ENCODE measurements around the gene THRB. TPM values are rescaled to one million over a fixed set of nuclear protein-coding genes. Genes with fewer than 3 reads are reported as not detected.

The THRB gene
- total RNA-seq: 10 to 100 TPM; 10.1 to 11.8 TPM
- polyA plus RNA-seq (ENCODE audit: insufficient read length in 6 of 6): 10 to 100 TPM; 13.0 to 18.6 (median 17.4) TPM
- long read RNA-seq, donor 1: 0 reads
- long read RNA-seq, donor 2: 0 reads
- long read RNA-seq, donor 3, full-length matches to known transcripts: 2 of 2 reads
- long read RNA-seq, donor 3, partial matches to known transcripts: 0 of 2 reads
- long read RNA-seq, donor 3, other reads (novel, unspliced or antisense): 0 of 2 reads
- long read RNA-seq, donor 4: 0 reads
- long read RNA-seq, donor 5: 0 reads
- long read RNA-seq, donor 6, partial matches to known transcripts: 0 of 1 reads
- long read RNA-seq, donor 6, other reads (novel, unspliced or antisense): 0 of 1 reads
- long read RNA-seq, donor 7: 0 reads
- long read RNA-seq, donor 8: 0 reads
- long read RNA-seq, donor 9: 0 reads
- long read RNA-seq, donor 10, partial matches to known transcripts: 2 of 2 reads
- long read RNA-seq, donor 10, other reads (novel, unspliced or antisense): 0 of 2 reads
- long read RNA-seq, donor 11: 0 reads
- long read RNA-seq, donor 12: 0 reads

GRCh38 chr3:24494618-24495325, at the start of gene THRB:
Gene THRB, minus strand, starts transcription at chr3:24494850.
- Histone ChIP-seq H3K4me1 (peaks cover 2 to 14% of the 10 kb centered on the region in 2 donors), H3K9me3 (no peaks in the 10 kb centered on the region), H3K4me3 (peak within 1 kb of the TSS; percentile 59 to 62), H3K27ac (peak within 1 kb of the TSS; percentile 87 to 89), H3K27me3 (peaks cover 0 to 44% of the 10 kb centered on the region in 2 donors), H3K36me3 (no peaks in the 10 kb centered on the region)
- TF ChIP-seq CTCF (IDR thresholded peaks at IDR 0.05): peak in 1 of 2 donors; percentile 40
- ATAC-seq: peak; percentile 78
- intact Hi-C loops (cut with DNase I): loop anchor here in 1 of 2 donors (10.0 kb wide), 1 partner anchor 230 kb away; no protein-coding TSS in a partner anchor
- peak; percentile 71 to 88 (median 80) for DNase-seq

- no peak overlapping the region for H3K27ac ChIP-seq
- intact Hi-C loops (cut with DNase I): no loop called here
- H3K36me3 ChIP-seq: no peaks in the 10 kb centered on the region
- H3K27me3 ChIP-seq: no peaks in the 10 kb centered on the region
- ATAC-seq (no peak), DNase-seq (no peak)
- no peak overlapping the region for H3K4me3 ChIP-seq
- H3K9me3 ChIP-seq: no peaks in the 10 kb centered on the region
- H3K4me1 ChIP-seq: peaks cover 0 to 10% of the 10 kb centered on the region in 2 donors
- TF ChIP-seq CTCF (IDR thresholded peaks at IDR 0.05): no peak
Measured at GRCh38 chr3:24541935-24542334, 47.3 kb upstream of the THRB start.

DNA sequence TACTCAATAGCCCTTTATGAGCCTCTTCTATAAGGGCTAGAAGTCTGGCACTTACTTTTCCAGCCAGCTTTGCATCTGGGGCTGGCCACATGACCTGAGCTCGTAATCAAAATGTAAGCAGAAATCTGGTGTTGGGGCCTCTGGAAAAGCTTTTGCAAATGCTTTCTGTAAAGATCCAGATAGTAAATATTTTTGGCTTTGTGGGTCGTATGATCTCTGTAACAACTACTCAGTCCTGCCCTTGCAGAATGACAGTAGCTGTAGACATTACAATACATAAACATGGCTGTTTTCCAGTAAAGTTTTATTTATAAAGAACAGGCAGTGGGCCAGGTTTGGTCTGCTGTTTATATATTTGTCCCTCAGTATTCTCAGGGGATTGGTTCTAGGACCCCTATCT, 46.2 kb upstream of the THRB start:
- H3K27ac ChIP-seq: no peak overlapping the region
- peaks cover 0 to 4% of the 10 kb centered on the region in 2 donors for H3K4me1 ChIP-seq
- no peak overlapping the region for H3K4me3 ChIP-seq
- H3K36me3 ChIP-seq: no peaks in the 10 kb centered on the region
- H3K27me3 ChIP-seq: no peaks in the 10 kb centered on the region
- H3K9me3 ChIP-seq: no peaks in the 10 kb centered on the region
- no peak for TF ChIP-seq CTCF (IDR thresholded peaks at IDR 0.05)
- ATAC-seq (no peak), DNase-seq (peak in 1 of 4 donors; percentile 44)
- intact Hi-C loops (cut with DNase I): no loop called here

GRCh38 chr3:24539699-24540098, 45.0 kb upstream of the THRB start:
- Histone ChIP-seq H3K27ac (no peak overlapping the region), H3K4me1 (no peaks in the 10 kb centered on the region), H3K27me3 (no peaks in the 10 kb centered on the region), H3K9me3 (no peaks in the 10 kb centered on the region), H3K4me3 (no peak overlapping the region), H3K36me3 (no peaks in the 10 kb centered on the region)
- DNase-seq: no peak
- no peak for ATAC-seq
- intact Hi-C loops (cut with DNase I): no loop called here
- no peak for TF ChIP-seq CTCF (IDR thresholded peaks at IDR 0.05)

GRCh38 chr3:24538891-24539290, 44.2 kb upstream of the THRB start:
- intact Hi-C loops (cut with DNase I): no loop called here
- no peak overlapping the region for H3K27ac ChIP-seq
- no peak overlapping the region for H3K4me3 ChIP-seq
- TF ChIP-seq CTCF (IDR thresholded peaks at IDR 0.05): no peak
- no peaks in the 10 kb centered on the region for H3K27me3 ChIP-seq
- no peaks in the 10 kb centered on the region for H3K36me3 ChIP-seq
- no peak for DNase-seq
- ATAC-seq: peak; percentile 53
- H3K9me3 ChIP-seq: no peaks in the 10 kb centered on the region
- H3K4me1 ChIP-seq: no peaks in the 10 kb centered on the region

All from left lung (tissue), 14 donors.